ENCODE results near the gene GPR150.
"Not testable (repeated sequence)": the region's sequence is repeated elsewhere in the genome, so short reads cannot be mapped to it uniquely, and the experiment has no call there.

The GPR150 gene

GRCh38 chr5:95643152-95643551, 23.3 kb downstream of the GPR150 start:
- peaks cover 2% of the 10 kb centered on the region for H3K27me3 ChIP-seq (ENCODE audit: insufficient read depth, low read length, poor library complexity)
- DNase-seq (no peak), ATAC-seq (ENCODE audit: insufficient read depth, low read depth) (no peak)
- no peaks in the 10 kb centered on the region for H4K20me1 ChIP-seq (ENCODE audit: insufficient read depth, low read length)
- H3K4me1 ChIP-seq (ENCODE audit: insufficient read depth, low read length) = peaks cover 35% of the 10 kb centered on the region
- no peak overlapping the region for H3K4me3 ChIP-seq (ENCODE audit: low read depth in 1 of 2, low read length in 2 of 2)
- no peaks in the 10 kb centered on the region for H3K36me3 ChIP-seq (ENCODE audit: insufficient read depth, low read length)
- TF ChIP-seq EZH2 (IDR thresholded peaks at IDR 0.05; ENCODE audit: borderline replicate concordance, low read depth, low read length, severe bottlenecking) (no peak), CTCF (IDR thresholded peaks at IDR 0.05; ENCODE audit: borderline replicate concordance, extremely low read depth, low read length, poor library complexity, severe bottlenecking) (no peak)
- H3K9ac ChIP-seq (ENCODE audit: low read depth, low read length) = no peak overlapping the region
- H3K27ac ChIP-seq (ENCODE audit: low read length) = no peak overlapping the region
- H2AFZ ChIP-seq (ENCODE audit: low read depth, low read length) = no peak overlapping the region
- no peaks in the 10 kb centered on the region for H3K79me2 ChIP-seq (ENCODE audit: insufficient read depth, low read length)
- H3K9me3 ChIP-seq (ENCODE audit: insufficient read depth, low read length, severe bottlenecking) = no peaks in the 10 kb centered on the region
- no peak overlapping the region for H3K4me2 ChIP-seq (ENCODE audit: insufficient read depth, low read length)

GRCh38 chr5:95644351-95645042, 24.6 kb downstream of the GPR150 start:
- H3K27ac ChIP-seq (ENCODE audit: low read length) = peak overlapping the region; percentile 19; the same call in 1 of the 2 replicates
- H3K4me2 ChIP-seq (ENCODE audit: insufficient read depth, low read length) = peak overlapping the region; percentile 33; the same call in 1 of the 2 replicates
- DNase-seq (peak; percentile 64), ATAC-seq (ENCODE audit: insufficient read depth, low read depth) (peak; percentile 37; the same call in 2 of the 3 replicates)
- H3K9ac ChIP-seq (ENCODE audit: low read depth, low read length) = no peak overlapping the region
- H3K4me3 ChIP-seq (ENCODE audit: low read depth in 1 of 2, low read length in 2 of 2) = no peak overlapping the region
- H3K4me1 ChIP-seq (ENCODE audit: insufficient read depth, low read length) = peaks cover 43% of the 10 kb centered on the region
- no peaks in the 10 kb centered on the region for H3K79me2 ChIP-seq (ENCODE audit: insufficient read depth, low read length)
- no peak for TF ChIP-seq EZH2 (IDR thresholded peaks at IDR 0.05; ENCODE audit: borderline replicate concordance, low read depth, low read length, severe bottlenecking)
- TF ChIP-seq CTCF (IDR thresholded peaks at IDR 0.05; ENCODE audit: borderline replicate concordance, extremely low read depth, low read length, poor library complexity, severe bottlenecking) = peak; percentile 93
- H3K36me3 ChIP-seq (ENCODE audit: insufficient read depth, low read length) = no peaks in the 10 kb centered on the region
- no peaks in the 10 kb centered on the region for H3K27me3 ChIP-seq (ENCODE audit: insufficient read depth, low read length, poor library complexity)
- no peaks in the 10 kb centered on the region for H3K9me3 ChIP-seq (ENCODE audit: insufficient read depth, low read length, severe bottlenecking)
- H2AFZ ChIP-seq (ENCODE audit: low read depth, low read length) = peak overlapping the region; percentile 62
- no peaks in the 10 kb centered on the region for H4K20me1 ChIP-seq (ENCODE audit: insufficient read depth, low read length)

GRCh38 chr5:95646226-95646568, 26.3 kb downstream of the GPR150 start:
- DNase-seq; H3K79me2 ChIP-seq (ENCODE audit: insufficient read depth, low read length); ATAC-seq (ENCODE audit: insufficient read depth, low read depth); H4K20me1 ChIP-seq (ENCODE audit: insufficient read depth, low read length); H3K27me3 ChIP-seq (ENCODE audit: insufficient read depth, low read length, poor library complexity); H3K36me3 ChIP-seq (ENCODE audit: insufficient read depth, low read length); H3K9me3 ChIP-seq (ENCODE audit: insufficient read depth, low read length, severe bottlenecking): not testable (repeated sequence)
- H3K4me2 ChIP-seq (ENCODE audit: insufficient read depth, low read length) = peak overlapping the region; percentile 76
- peaks cover 43% of the 10 kb centered on the region for H3K4me1 ChIP-seq (ENCODE audit: insufficient read depth, low read length)
- H2AFZ ChIP-seq (ENCODE audit: low read depth, low read length) = peak overlapping the region; percentile 80
- peak overlapping the region; percentile 87 for H3K27ac ChIP-seq (ENCODE audit: low read length)
- peak overlapping the region; percentile 76 for H3K9ac ChIP-seq (ENCODE audit: low read depth, low read length)
- H3K4me3 ChIP-seq (ENCODE audit: low read depth in 1 of 2, low read length in 2 of 2) = peak overlapping the region in 1 of 2 experiments; percentile 75; a peak in 3 of 4 replicates

- H3K27me3 ChIP-seq (ENCODE audit: insufficient read depth, low read length, poor library complexity) = no peaks in the 10 kb centered on the region
- no peaks in the 10 kb centered on the region for H4K20me1 ChIP-seq (ENCODE audit: insufficient read depth, low read length)
- peak within 1 kb of the TSS; percentile 76 for H3K9ac ChIP-seq (ENCODE audit: low read depth, low read length)
- H3K4me3 ChIP-seq (ENCODE audit: low read depth in 1 of 2, low read length in 2 of 2) = peak within 1 kb of the TSS; percentile 48 to 75; a peak in 3 of 4 replicates
- no peaks in the 10 kb centered on the region for H3K79me2 ChIP-seq (ENCODE audit: insufficient read depth, low read length)
- peaks cover 43% of the 10 kb centered on the region for H3K4me1 ChIP-seq (ENCODE audit: insufficient read depth, low read length)
- no peaks in the 10 kb centered on the region for H3K36me3 ChIP-seq (ENCODE audit: insufficient read depth, low read length)
- H3K27ac ChIP-seq (ENCODE audit: low read length) = peak within 1 kb of the TSS; percentile 87
- H3K4me2 ChIP-seq (ENCODE audit: insufficient read depth, low read length) = peak within 1 kb of the TSS; percentile 76
- H2AFZ ChIP-seq (ENCODE audit: low read depth, low read length) = peak within 1 kb of the TSS; percentile 80
- TF ChIP-seq CTCF (IDR thresholded peaks at IDR 0.05; ENCODE audit: borderline replicate concordance, extremely low read depth, low read length, poor library complexity, severe bottlenecking) = peak; percentile 30
- TF ChIP-seq EZH2 (IDR thresholded peaks at IDR 0.05; ENCODE audit: borderline replicate concordance, low read depth, low read length, severe bottlenecking) = no peak
- DNase-seq (peak; percentile 94), ATAC-seq (ENCODE audit: insufficient read depth, low read depth) (peak; percentile 93)
- no peaks in the 10 kb centered on the region for H3K9me3 ChIP-seq (ENCODE audit: insufficient read depth, low read length, severe bottlenecking)
Measured at GRCh38 chr5:95646569-95647431, 26.9 kb downstream of the GPR150 start, which contains the start of gene RFESD. TSS of gene RFESD (plus strand) at chr5:95646777. CDS start at chr5:95652272, 5,495 bp downstream.

All from DND-41 (cell line).